Measurements from ENCODE around the gene ZFYVE28.

Gene ZFYVE28

GRCh38 chr4:2292646-2293108 lies 125.8 kb downstream of the ZFYVE28 start:
- H3K79me1 ChIP-seq (ENCODE audit: low read length), result no peaks in the 10 kb centered on the region
- no peak overlapping the region for H3K18ac ChIP-seq (ENCODE audit: low read length)
- no peak overlapping the region for H3K4me3 ChIP-seq (ENCODE audit: low read length)
- H4K5ac ChIP-seq (ENCODE audit: low read length), result no peak overlapping the region
- no peak overlapping the region for H3K9ac ChIP-seq (ENCODE audit: low read length)
- H3K27ac ChIP-seq (ENCODE audit: low read depth, low read length), result no peak overlapping the region
- H3K4ac ChIP-seq (ENCODE audit: low read depth, low read length), result no peak overlapping the region
- no peaks in the 10 kb centered on the region for H3K36me3 ChIP-seq (ENCODE audit: control insufficient read depth, insufficient read depth, low read length)
- H3K4me1 ChIP-seq (ENCODE audit: control insufficient read depth, low read depth, low read length), result no peaks in the 10 kb centered on the region
- no CpG with 5 or more reads among the region's 6 CpGs for WGBS (ENCODE audit: extremely low coverage, insufficient coverage, low lambda C conversion rate)
- H2BK5ac ChIP-seq (ENCODE audit: low read length), result no peak overlapping the region
- no peak overlapping the region for H3K4me2 ChIP-seq (ENCODE audit: low read length)
- H2BK120ac ChIP-seq (ENCODE audit: low read depth, low read length), result no peak overlapping the region
- H3K27me3 ChIP-seq (ENCODE audit: insufficient read depth, low read length, poor library complexity), result no peaks in the 10 kb centered on the region
- no peaks in the 10 kb centered on the region for H3K79me2 ChIP-seq (ENCODE audit: control insufficient read depth, insufficient read depth, low read length)
- H4K8ac ChIP-seq (ENCODE audit: low read depth, low read length), result no peak overlapping the region
- DNase-seq, result no peak
- H2AK5ac ChIP-seq (ENCODE audit: low read length), result no peak overlapping the region
- no peak overlapping the region for H3K56ac ChIP-seq (ENCODE audit: low read length)
- H3K23ac ChIP-seq (ENCODE audit: low read length), result no peak overlapping the region
- H2BK15ac ChIP-seq (replicated peaks; ENCODE audit: low read depth), result no peak overlapping the region

GRCh38 chr4:2291705-2292645 lies 126.5 kb downstream of the ZFYVE28 start:
- no peaks in the 10 kb centered on the region for H3K36me3 ChIP-seq (ENCODE audit: control insufficient read depth, insufficient read depth, low read length)
- no peaks in the 10 kb centered on the region for H3K4me1 ChIP-seq (ENCODE audit: control insufficient read depth, low read depth, low read length)
- no peak overlapping the region for H2BK15ac ChIP-seq (replicated peaks; ENCODE audit: low read depth)
- no peak overlapping the region for H2AK5ac ChIP-seq (ENCODE audit: low read length)
- H3K27ac ChIP-seq (ENCODE audit: low read depth, low read length), result no peak overlapping the region
- no peak overlapping the region for H2BK120ac ChIP-seq (ENCODE audit: low read depth, low read length)
- WGBS (ENCODE audit: extremely low coverage, insufficient coverage, low lambda C conversion rate), result no CpG with 5 or more reads among the region's 20 CpGs
- no peak overlapping the region for H3K9ac ChIP-seq (ENCODE audit: low read length)
- no peak overlapping the region for H2BK5ac ChIP-seq (ENCODE audit: low read length)
- no peak overlapping the region for H3K18ac ChIP-seq (ENCODE audit: low read length)
- H3K4me3 ChIP-seq (ENCODE audit: low read length), result no peak overlapping the region
- H3K79me1 ChIP-seq (ENCODE audit: low read length), result no peaks in the 10 kb centered on the region
- H4K8ac ChIP-seq (ENCODE audit: low read depth, low read length), result no peak overlapping the region
- no peak overlapping the region for H4K5ac ChIP-seq (ENCODE audit: low read length)
- no peaks in the 10 kb centered on the region for H3K79me2 ChIP-seq (ENCODE audit: control insufficient read depth, insufficient read depth, low read length)
- H3K4me2 ChIP-seq (ENCODE audit: low read length), result no peak overlapping the region
- no peak for DNase-seq
- H3K4ac ChIP-seq (ENCODE audit: low read depth, low read length), result no peak overlapping the region
- no peaks in the 10 kb centered on the region for H3K27me3 ChIP-seq (ENCODE audit: insufficient read depth, low read length, poor library complexity)
- H3K56ac ChIP-seq (ENCODE audit: low read length), result no peak overlapping the region
- no peak overlapping the region for H3K23ac ChIP-seq (ENCODE audit: low read length)

GRCh38 chr4:2290974-2291704 lies 127.3 kb downstream of the ZFYVE28 start:
- H3K4me1 ChIP-seq (ENCODE audit: control insufficient read depth, low read depth, low read length), result no peaks in the 10 kb centered on the region
- no peak overlapping the region for H2BK5ac ChIP-seq (ENCODE audit: low read length)
- no peak overlapping the region for H2BK120ac ChIP-seq (ENCODE audit: low read depth, low read length)
- no peak overlapping the region for H2BK15ac ChIP-seq (replicated peaks; ENCODE audit: low read depth)
- no peak overlapping the region for H3K27ac ChIP-seq (ENCODE audit: low read depth, low read length)
- H3K4me2 ChIP-seq (ENCODE audit: low read length), result no peak overlapping the region
- H3K36me3 ChIP-seq (ENCODE audit: control insufficient read depth, insufficient read depth, low read length), result no peaks in the 10 kb centered on the region
- no peak overlapping the region for H3K9ac ChIP-seq (ENCODE audit: low read length)
- H3K79me2 ChIP-seq (ENCODE audit: control insufficient read depth, insufficient read depth, low read length), result no peaks in the 10 kb centered on the region
- H3K4me3 ChIP-seq (ENCODE audit: low read length), result no peak overlapping the region
- no peaks in the 10 kb centered on the region for H3K79me1 ChIP-seq (ENCODE audit: low read length)
- H3K18ac ChIP-seq (ENCODE audit: low read length), result no peak overlapping the region
- DNase-seq, result no peak
- H2AK5ac ChIP-seq (ENCODE audit: low read length), result no peak overlapping the region
- no peak overlapping the region for H4K5ac ChIP-seq (ENCODE audit: low read length)
- H4K8ac ChIP-seq (ENCODE audit: low read depth, low read length), result no peak overlapping the region
- no peak overlapping the region for H3K56ac ChIP-seq (ENCODE audit: low read length)
- no peak overlapping the region for H3K4ac ChIP-seq (ENCODE audit: low read depth, low read length)
- H3K23ac ChIP-seq (ENCODE audit: low read length), result no peak overlapping the region
- no CpG with 5 or more reads among the region's 24 CpGs for WGBS (ENCODE audit: extremely low coverage, insufficient coverage, low lambda C conversion rate)
- no peaks in the 10 kb centered on the region for H3K27me3 ChIP-seq (ENCODE audit: insufficient read depth, low read length, poor library complexity)

- Histone ChIP-seq H3K9ac (ENCODE audit: low read length) (no peak overlapping the region), H2BK15ac (replicated peaks; ENCODE audit: low read depth) (no peak overlapping the region), H2AK5ac (ENCODE audit: low read length) (no peak overlapping the region), H2BK5ac (ENCODE audit: low read length) (no peak overlapping the region), H3K4me3 (ENCODE audit: low read length) (no peak overlapping the region), H3K27ac (ENCODE audit: low read depth, low read length) (no peak overlapping the region), H3K4me1 (ENCODE audit: control insufficient read depth, low read depth, low read length) (no peaks in the 10 kb centered on the region), H3K36me3 (ENCODE audit: control insufficient read depth, insufficient read depth, low read length) (no peaks in the 10 kb centered on the region), H3K79me1 (ENCODE audit: low read length) (no peaks in the 10 kb centered on the region), H3K4me2 (ENCODE audit: low read length) (no peak overlapping the region), H3K4ac (ENCODE audit: low read depth, low read length) (no peak overlapping the region), H3K18ac (ENCODE audit: low read length) (no peak overlapping the region), H3K23ac (ENCODE audit: low read length) (no peak overlapping the region), H3K27me3 (ENCODE audit: insufficient read depth, low read length, poor library complexity) (no peaks in the 10 kb centered on the region), H3K56ac (ENCODE audit: low read length) (no peak overlapping the region), H2BK120ac (ENCODE audit: low read depth, low read length) (no peak overlapping the region), H3K79me2 (ENCODE audit: control insufficient read depth, insufficient read depth, low read length) (no peaks in the 10 kb centered on the region), H4K8ac (ENCODE audit: low read depth, low read length) (no peak overlapping the region), H4K5ac (ENCODE audit: low read length) (no peak overlapping the region)
- DNase-seq, result no peak
- no CpG with 5 or more reads among the region's 9 CpGs for WGBS (ENCODE audit: extremely low coverage, insufficient coverage, low lambda C conversion rate)
Measured at GRCh38 chr4:2290488-2290887, 128.0 kb downstream of the ZFYVE28 start.

GRCh38 chr4:2289955-2290333 lies 128.5 kb downstream of the ZFYVE28 start:
- no peak overlapping the region for H3K56ac ChIP-seq (ENCODE audit: low read length)
- no peak for DNase-seq
- H2BK5ac ChIP-seq (ENCODE audit: low read length), result no peak overlapping the region
- no peaks in the 10 kb centered on the region for H3K79me1 ChIP-seq (ENCODE audit: low read length)
- H3K4me3 ChIP-seq (ENCODE audit: low read length), result no peak overlapping the region
- no peak overlapping the region for H4K8ac ChIP-seq (ENCODE audit: low read depth, low read length)
- no CpG with 5 or more reads among the region's 11 CpGs for WGBS (ENCODE audit: extremely low coverage, insufficient coverage, low lambda C conversion rate)
- no peak overlapping the region for H2AK5ac ChIP-seq (ENCODE audit: low read length)
- H3K27me3 ChIP-seq (ENCODE audit: insufficient read depth, low read length, poor library complexity), result no peaks in the 10 kb centered on the region
- H3K36me3 ChIP-seq (ENCODE audit: control insufficient read depth, insufficient read depth, low read length), result no peaks in the 10 kb centered on the region
- no peaks in the 10 kb centered on the region for H3K4me1 ChIP-seq (ENCODE audit: control insufficient read depth, low read depth, low read length)
- no peak overlapping the region for H2BK120ac ChIP-seq (ENCODE audit: low read depth, low read length)
- H3K27ac ChIP-seq (ENCODE audit: low read depth, low read length), result no peak overlapping the region
- no peak overlapping the region for H3K23ac ChIP-seq (ENCODE audit: low read length)
- no peak overlapping the region for H2BK15ac ChIP-seq (replicated peaks; ENCODE audit: low read depth)
- no peaks in the 10 kb centered on the region for H3K79me2 ChIP-seq (ENCODE audit: control insufficient read depth, insufficient read depth, low read length)
- no peak overlapping the region for H3K4me2 ChIP-seq (ENCODE audit: low read length)
- H3K18ac ChIP-seq (ENCODE audit: low read length), result no peak overlapping the region
- no peak overlapping the region for H4K5ac ChIP-seq (ENCODE audit: low read length)
- no peak overlapping the region for H3K4ac ChIP-seq (ENCODE audit: low read depth, low read length)
- no peak overlapping the region for H3K9ac ChIP-seq (ENCODE audit: low read length)
